Gastroesophageal sphincter (tissue), 4 donors: ENCODE data around the gene ASB15. TPM values are rescaled to one million over a fixed set of nuclear protein-coding genes. Genes with fewer than 3 reads are reported as not detected.

Experiments
- ATAC-seq: fragments of 150-250 bp; one replicate; pipeline ENCODE4 v1.9.1; 2016; ENCODE audit warnings: mild to moderate bottlenecking, moderate library complexity
- H3K27ac ChIP-seq, 4 donors: fragments of 200-600 bp; sonication (generic) in 3 of 4; 1 replicate in 3 of 4; 2 replicates in 1 of 4; pipeline ENCODE4 v1.5.1; 2016 to 2019
- H3K27me3 ChIP-seq: fragments of 200-600 bp; sonication (generic); one replicate; pipeline ENCODE4 v1.5.1; 2019
- H3K36me3 ChIP-seq, 2 donors: fragments of 200-600 bp; sonication (generic); one replicate each; pipeline ENCODE4 v1.5.1; 2019; ENCODE audit warnings: control low read depth in 1 of 2
- H3K4me1 ChIP-seq, 3 donors: fragments of 200-600 bp; sonication (generic); 1 replicate in 2 of 3; 2 replicates in 1 of 3; pipeline ENCODE4 v1.5.1; 2016 to 2019; ENCODE audit warnings: control low read depth in 2 of 3
- H3K4me3 ChIP-seq, 2 donors: fragments of 200-600 bp; sonication (generic); one replicate each; pipeline ENCODE4 v1.5.1; 2019; ENCODE audit warnings: mild to moderate bottlenecking in 1 of 2, moderate library complexity in 1 of 2
- H3K9me3 ChIP-seq, 3 donors: fragments of 200-600 bp; sonication (generic); one replicate each; pipeline ENCODE4 v1.5.1; 2017 to 2019; ENCODE audit warnings: control low read depth in 2 of 3
- EP300 ChIP-seq: sonication (generic); formaldehyde crosslinking; IDR thresholded peaks from one replicate; pipeline ENCODE4 v1.6.1; 2017; ENCODE audit warnings: antibody characterized with exemption, mild to moderate bottlenecking
- POLR2A ChIP-seq, 2 donors: fragments of 450-650 bp; IDR thresholded peaks; one replicate each; pipeline ENCODE4 v1.6.1; 2017; ENCODE audit warnings: antibody characterized with exemption in 2 of 2, mild to moderate bottlenecking in 2 of 2, moderate library complexity in 1 of 2
- POLR2AphosphoS5 ChIP-seq: sonication (generic); formaldehyde crosslinking; IDR thresholded peaks from one replicate; pipeline ENCODE4 v1.6.1; 2017; ENCODE audit warnings: antibody characterized with exemption
- WGBS, 2 donors: methylation state at CpG; one replicate each; pipeline ENCODE4 v1.1.5; 2018; ENCODE audit warnings: low coverage in 1 of 2; 5-methylcytosine and 5-hydroxymethylcytosine counted together
- total RNA-seq, 4 donors: library from RNA; depleted of rRNA; stranded (reverse); fragments of >200 nt; gene quantifications; one replicate each; pipeline ENCODE4 v1.1.0, GENCODE V29; 2016
- TF ChIP-seq, protein P1 (sequence below), 4 experiments: fragments of 200-600 bp in 2 of 4; fragments of 450-650 bp in 2 of 4; sonication (generic) in 1 of 4; IDR thresholded peaks; one replicate each; pipeline ENCODE4 v1.5.1; 2017 to 2019; ENCODE audit warnings: antibody characterized with exemption in 4 of 4, mild to moderate bottlenecking in 2 of 4, moderate library complexity in 2 of 4

The ASB15 gene
- total RNA-seq, 4 donors from 2014 or later = not detected

DNA sequence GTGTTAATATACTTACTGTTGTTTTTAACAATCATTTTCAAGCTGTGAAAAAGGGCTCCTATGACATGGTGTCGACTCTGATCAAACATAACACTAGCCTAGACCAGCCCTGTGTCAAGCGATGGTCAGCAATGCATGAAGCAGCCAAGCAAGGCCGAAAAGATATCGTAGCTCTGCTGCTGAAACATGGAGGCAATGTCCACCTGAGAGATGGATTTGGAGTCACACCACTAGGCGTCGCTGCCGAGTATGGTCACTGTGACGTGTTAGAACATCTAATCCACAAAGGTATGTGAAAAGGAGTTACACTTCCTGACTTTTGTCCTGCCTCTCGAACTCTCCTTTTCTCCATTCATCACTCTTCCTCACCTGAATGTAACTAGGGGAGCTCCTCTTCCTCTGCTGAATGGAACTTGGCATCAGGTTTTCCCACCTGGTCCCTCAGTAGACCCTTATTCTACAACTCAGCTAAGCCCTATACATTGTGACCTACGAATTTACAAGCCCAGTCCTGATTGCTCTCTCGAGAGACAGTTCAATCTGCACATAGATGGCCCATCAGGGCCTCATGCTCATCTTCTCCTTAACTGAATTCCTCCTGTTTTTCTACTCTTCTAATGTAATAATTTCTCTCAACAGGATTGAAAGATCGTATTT, 23.0 kb downstream of the ASB15 start:
- Histone ChIP-seq H3K4me3 (no peak overlapping the region), H3K36me3 (no peaks in the 10 kb centered on the region), H3K4me1 (no peaks in the 10 kb centered on the region), H3K27ac (no peak overlapping the region), H3K9me3 (no peaks in the 10 kb centered on the region), H3K27me3 (no peaks in the 10 kb centered on the region)
- no peak for ATAC-seq
- no peak for TF ChIP-seq POLR2A (IDR thresholded peaks at IDR 0.05)
- TF ChIP-seq, protein P1, sequence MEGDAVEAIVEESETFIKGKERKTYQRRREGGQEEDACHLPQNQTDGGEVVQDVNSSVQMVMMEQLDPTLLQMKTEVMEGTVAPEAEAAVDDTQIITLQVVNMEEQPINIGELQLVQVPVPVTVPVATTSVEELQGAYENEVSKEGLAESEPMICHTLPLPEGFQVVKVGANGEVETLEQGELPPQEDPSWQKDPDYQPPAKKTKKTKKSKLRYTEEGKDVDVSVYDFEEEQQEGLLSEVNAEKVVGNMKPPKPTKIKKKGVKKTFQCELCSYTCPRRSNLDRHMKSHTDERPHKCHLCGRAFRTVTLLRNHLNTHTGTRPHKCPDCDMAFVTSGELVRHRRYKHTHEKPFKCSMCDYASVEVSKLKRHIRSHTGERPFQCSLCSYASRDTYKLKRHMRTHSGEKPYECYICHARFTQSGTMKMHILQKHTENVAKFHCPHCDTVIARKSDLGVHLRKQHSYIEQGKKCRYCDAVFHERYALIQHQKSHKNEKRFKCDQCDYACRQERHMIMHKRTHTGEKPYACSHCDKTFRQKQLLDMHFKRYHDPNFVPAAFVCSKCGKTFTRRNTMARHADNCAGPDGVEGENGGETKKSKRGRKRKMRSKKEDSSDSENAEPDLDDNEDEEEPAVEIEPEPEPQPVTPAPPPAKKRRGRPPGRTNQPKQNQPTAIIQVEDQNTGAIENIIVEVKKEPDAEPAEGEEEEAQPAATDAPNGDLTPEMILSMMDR (IDR thresholded peaks at IDR 0.05) = peak in 2 of 4 experiments; percentile 17 to 47
- WGBS, 2 donors = 46 to 59% methylated on average over 7 to 12 of the region's 12 CpGs

DNA sequence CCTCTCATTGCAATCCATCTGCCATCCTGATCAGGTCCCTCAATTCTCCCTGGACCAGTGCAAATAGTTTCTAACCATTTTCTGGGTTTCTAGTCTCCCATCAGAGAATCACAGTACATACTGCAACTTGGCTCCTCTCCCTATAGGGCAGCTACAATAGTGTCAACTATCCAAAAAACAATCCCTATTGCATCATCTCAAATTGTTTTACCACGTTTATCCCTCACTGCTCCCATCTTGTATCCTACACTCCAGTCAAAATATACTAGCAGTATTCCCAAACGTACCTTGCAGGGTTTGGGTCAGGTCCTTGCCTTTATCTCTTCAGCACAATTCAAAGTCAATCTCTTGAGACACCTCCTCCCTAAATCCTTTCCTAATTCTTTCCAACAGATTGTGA, 23.6 kb downstream of the ASB15 start:
- Histone ChIP-seq H3K9me3 (no peaks in the 10 kb centered on the region), H3K4me1 (no peaks in the 10 kb centered on the region), H3K27ac (no peak overlapping the region), H3K4me3 (no peak overlapping the region), H3K36me3 (no peaks in the 10 kb centered on the region), H3K27me3 (no peaks in the 10 kb centered on the region)
- no peak for ATAC-seq
- WGBS, 2 donors = 58 to 63% methylated on average over 1 to 2 of the region's 2 CpGs
- TF ChIP-seq EP300 = no peak
- TF ChIP-seq POLR2A (IDR thresholded peaks at IDR 0.05) = no peak
- TF ChIP-seq, protein P1 (IDR thresholded peaks at IDR 0.05) = no peak
- no peak for TF ChIP-seq POLR2AphosphoS5

DNA sequence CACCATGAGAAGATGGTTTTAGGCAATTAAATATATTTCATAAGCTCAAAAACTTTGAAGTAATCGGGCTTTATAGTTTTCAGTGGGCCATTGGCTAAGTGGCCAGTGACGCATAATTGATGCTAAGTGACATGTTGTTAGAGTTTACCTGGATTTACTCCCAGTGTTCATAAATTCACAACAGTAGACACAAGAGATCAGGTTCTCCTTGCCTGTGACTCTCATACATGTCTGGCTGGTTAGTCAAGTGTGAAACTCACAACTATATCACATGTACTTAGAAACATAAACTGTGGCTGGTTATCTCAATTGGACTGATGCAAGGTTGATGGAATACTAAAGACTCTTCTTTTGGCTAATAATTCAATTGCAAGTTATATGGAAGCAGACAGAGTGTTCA, 26.2 kb downstream of the ASB15 start:
- Histone ChIP-seq H3K27ac (no peak overlapping the region), H3K27me3 (no peaks in the 10 kb centered on the region), H3K36me3 (no peaks in the 10 kb centered on the region), H3K9me3 (no peaks in the 10 kb centered on the region), H3K4me1 (no peaks in the 10 kb centered on the region), H3K4me3 (no peak overlapping the region)
- TF ChIP-seq POLR2A (IDR thresholded peaks at IDR 0.05) = no peak
- no peak for TF ChIP-seq POLR2AphosphoS5
- TF ChIP-seq, protein P1 (IDR thresholded peaks at IDR 0.05) = no peak
- TF ChIP-seq EP300 = no peak
- no peak for ATAC-seq
- WGBS, 2 donors = 96 to 100% methylated on average over 2 of the region's 2 CpGs

DNA sequence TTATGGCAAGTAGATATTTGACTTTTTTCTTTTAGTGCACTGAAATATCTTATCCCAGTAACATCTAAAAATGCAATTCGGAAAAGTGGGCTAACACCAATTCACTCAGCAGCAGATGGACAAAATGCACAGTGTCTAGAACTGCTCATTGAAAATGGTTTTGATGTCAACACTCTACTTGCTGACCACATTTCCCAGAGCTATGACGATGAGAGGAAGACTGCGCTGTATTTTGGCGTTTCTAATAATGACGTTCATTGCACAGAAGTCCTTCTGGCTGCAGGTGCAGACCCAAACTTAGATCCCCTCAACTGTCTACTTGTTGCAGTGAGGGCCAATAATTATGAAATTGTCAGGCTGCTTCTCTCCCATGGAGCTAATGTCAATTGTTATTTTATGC, 27.2 kb downstream of the ASB15 start:
- Histone ChIP-seq H3K9me3 (no peaks in the 10 kb centered on the region), H3K27ac (no peak overlapping the region), H3K4me3 (no peak overlapping the region), H3K27me3 (no peaks in the 10 kb centered on the region), H3K36me3 (no peaks in the 10 kb centered on the region), H3K4me1 (no peaks in the 10 kb centered on the region)
- 89 to 94% methylated on average over 5 of the region's 5 CpGs for WGBS, 2 donors
- no peak for ATAC-seq
- TF ChIP-seq POLR2A (IDR thresholded peaks at IDR 0.05) (no peak), EP300 (no peak)
- TF ChIP-seq, protein P1 (IDR thresholded peaks at IDR 0.05) = no peak

DNA sequence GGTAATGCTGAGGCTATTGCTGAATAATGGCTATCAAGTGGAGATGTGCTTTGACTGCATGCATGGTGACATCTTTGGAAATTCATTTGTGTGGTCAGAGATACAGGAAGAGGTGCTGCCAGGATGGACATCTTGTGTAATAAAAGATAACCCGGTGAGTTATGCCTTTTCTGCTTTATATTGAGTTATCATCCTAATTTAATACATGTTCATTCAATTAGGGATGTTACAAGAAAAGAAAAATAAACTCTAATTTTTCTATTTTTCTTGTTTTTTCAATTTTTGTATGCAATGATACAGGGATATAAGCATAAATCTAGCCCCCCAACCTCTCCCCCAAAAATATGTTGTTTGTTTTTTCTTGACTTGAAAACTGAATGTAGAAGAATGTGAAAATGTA, 27.7 kb downstream of the ASB15 start:
- TF ChIP-seq POLR2A (IDR thresholded peaks at IDR 0.05) (no peak), POLR2AphosphoS5 (no peak), EP300 (no peak)
- TF ChIP-seq, protein P1 (IDR thresholded peaks at IDR 0.05) = no peak
- ATAC-seq = no peak
- Histone ChIP-seq H3K4me1 (no peaks in the 10 kb centered on the region), H3K4me3 (no peak overlapping the region), H3K36me3 (no peaks in the 10 kb centered on the region), H3K9me3 (no peaks in the 10 kb centered on the region), H3K27ac (no peak overlapping the region), H3K27me3 (no peaks in the 10 kb centered on the region)
- WGBS, 2 donors = 85 to 92% methylated on average over 1 of the region's 1 CpG
